ENCODE results near the gene MAP4K2. TPM values are rescaled to one million over a fixed set of nuclear protein-coding genes. Genes with fewer than 3 reads are reported as not detected.

Gene MAP4K2
- total RNA-seq, 2 donors from 2014 or later = 23.3 to 39.1 TPM

DNA sequence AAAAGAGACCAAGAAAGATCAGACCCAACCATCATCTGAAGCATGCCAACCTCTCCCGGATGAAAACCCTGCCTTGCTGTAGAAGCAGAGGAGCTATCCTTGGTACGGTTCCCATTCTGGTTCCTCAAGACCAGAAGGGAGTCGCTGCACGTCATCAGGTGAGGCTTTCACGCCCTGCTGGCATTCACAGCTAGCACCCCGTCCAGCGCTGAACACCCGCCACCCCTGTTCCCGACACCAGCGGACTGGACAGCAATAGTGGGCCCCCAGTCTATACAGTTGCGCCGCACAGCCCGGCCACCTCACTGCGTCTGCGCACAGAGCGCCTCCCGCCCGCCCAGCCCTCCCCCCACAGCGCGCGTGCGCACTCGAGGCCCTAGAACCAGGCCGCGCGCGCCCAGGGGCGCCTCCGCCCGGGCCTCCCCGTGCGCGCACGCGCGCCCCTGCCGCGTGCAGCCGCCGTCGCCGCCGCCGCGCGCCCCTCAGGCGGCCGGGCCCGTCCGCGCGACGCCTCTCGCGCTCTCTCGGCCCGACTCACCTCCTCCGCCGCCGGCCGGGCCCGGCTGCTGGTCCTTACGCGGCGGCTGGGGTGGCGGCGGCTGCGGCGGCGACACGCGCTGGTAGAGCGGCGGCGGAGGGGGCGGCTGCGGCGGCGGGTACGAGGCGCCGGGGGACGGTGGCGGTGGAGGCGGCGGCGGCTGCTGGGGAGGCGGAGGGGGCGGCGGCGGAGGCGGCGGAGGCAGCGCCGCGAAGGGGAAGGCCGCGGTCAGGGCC lies 25.4 kb downstream of the MAP4K2 start:
- no peaks in the 10 kb centered on the region for H3K9me3 ChIP-seq
- ATAC-seq (ENCODE audit: insufficient number of reproducible peaks, low FRiP score, low read depth) (no peak), DNase-seq (ENCODE audit: low spot score) (peak; percentile 26)
- H3K4me1 ChIP-seq (ENCODE audit: control insufficient read depth in 1 of 2, low read depth in 2 of 2) = peaks cover 39 to 46% of the 10 kb centered on the region in 2 donors
- peak overlapping the region; percentile 99 to 100 for H3K27ac ChIP-seq
- no peaks in the 10 kb centered on the region for H3K27me3 ChIP-seq (replicated peaks; ENCODE audit: insufficient read depth)
- peaks cover 35% of the 10 kb centered on the region for H3K36me3 ChIP-seq
- TF ChIP-seq, protein P1, sequence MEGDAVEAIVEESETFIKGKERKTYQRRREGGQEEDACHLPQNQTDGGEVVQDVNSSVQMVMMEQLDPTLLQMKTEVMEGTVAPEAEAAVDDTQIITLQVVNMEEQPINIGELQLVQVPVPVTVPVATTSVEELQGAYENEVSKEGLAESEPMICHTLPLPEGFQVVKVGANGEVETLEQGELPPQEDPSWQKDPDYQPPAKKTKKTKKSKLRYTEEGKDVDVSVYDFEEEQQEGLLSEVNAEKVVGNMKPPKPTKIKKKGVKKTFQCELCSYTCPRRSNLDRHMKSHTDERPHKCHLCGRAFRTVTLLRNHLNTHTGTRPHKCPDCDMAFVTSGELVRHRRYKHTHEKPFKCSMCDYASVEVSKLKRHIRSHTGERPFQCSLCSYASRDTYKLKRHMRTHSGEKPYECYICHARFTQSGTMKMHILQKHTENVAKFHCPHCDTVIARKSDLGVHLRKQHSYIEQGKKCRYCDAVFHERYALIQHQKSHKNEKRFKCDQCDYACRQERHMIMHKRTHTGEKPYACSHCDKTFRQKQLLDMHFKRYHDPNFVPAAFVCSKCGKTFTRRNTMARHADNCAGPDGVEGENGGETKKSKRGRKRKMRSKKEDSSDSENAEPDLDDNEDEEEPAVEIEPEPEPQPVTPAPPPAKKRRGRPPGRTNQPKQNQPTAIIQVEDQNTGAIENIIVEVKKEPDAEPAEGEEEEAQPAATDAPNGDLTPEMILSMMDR (IDR thresholded peaks at IDR 0.05) = no peak
- peak overlapping the region; percentile 96 for H3K4me3 ChIP-seq

DNA sequence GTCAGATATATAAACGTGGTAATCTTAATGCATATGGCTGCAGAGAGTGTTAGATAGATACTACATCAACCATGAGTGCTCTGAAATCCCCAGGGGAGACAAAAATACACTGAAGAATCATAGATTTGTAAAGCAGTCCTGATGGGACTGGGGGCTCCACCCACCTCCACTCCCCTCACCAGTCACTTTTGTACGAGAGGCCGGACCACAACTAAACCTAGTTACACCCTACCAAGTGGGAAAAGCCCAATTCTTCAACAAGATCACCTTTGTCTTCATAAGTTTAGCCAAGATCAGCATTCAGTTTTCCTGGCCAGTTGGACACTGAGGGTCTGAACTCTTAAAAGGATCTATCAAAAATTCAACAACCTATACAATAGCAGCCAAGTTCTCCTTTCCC lies 26.1 kb downstream of the MAP4K2 start:
- TF ChIP-seq, protein P1 (IDR thresholded peaks at IDR 0.05) = no peak

DNA sequence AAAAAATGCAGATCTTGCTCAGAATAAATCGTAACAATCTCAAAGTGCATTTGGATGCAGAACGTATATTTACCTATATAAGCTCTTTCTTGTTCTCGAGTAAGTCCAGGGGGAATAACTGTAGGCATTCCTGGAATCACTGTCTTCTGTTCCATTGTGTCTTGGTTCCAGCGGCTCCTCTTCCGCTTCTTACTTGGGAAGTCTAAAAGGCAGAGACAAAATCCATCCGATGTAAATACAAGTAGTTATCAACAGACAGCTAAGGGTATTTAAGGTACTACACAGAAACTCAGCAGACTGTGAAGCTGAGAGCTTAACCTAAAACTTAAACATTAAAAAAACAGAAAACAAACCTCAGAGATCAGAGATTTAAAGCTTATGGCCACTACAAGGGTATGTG lies 26.6 kb downstream of the MAP4K2 start:
- TF ChIP-seq, protein P1 (IDR thresholded peaks at IDR 0.05) = no peak
- H3K4me1 ChIP-seq (ENCODE audit: control insufficient read depth in 1 of 2, low read depth in 2 of 2) = peaks cover 42 to 58% of the 10 kb centered on the region in 2 donors
- ATAC-seq (ENCODE audit: insufficient number of reproducible peaks, low FRiP score, low read depth) (no peak), DNase-seq (ENCODE audit: low spot score) (no peak)
- peaks cover 46% of the 10 kb centered on the region for H3K36me3 ChIP-seq
- H3K27me3 ChIP-seq (replicated peaks; ENCODE audit: insufficient read depth) = no peaks in the 10 kb centered on the region
- H3K9me3 ChIP-seq = no peaks in the 10 kb centered on the region
- peak overlapping the region; percentile 73 for H3K4me3 ChIP-seq
- H3K27ac ChIP-seq = peak overlapping the region in 1 of 2 donors; percentile 30

More for the DNA sequence above, 26.1 kb downstream of the MAP4K2 start:
- no peaks in the 10 kb centered on the region for H3K27me3 ChIP-seq (replicated peaks; ENCODE audit: insufficient read depth)
- peaks cover 42 to 54% of the 10 kb centered on the region in 2 donors for H3K4me1 ChIP-seq (ENCODE audit: control insufficient read depth in 1 of 2, low read depth in 2 of 2)
- peak overlapping the region; percentile 30 to 35 for H3K27ac ChIP-seq
- H3K36me3 ChIP-seq = peaks cover 42% of the 10 kb centered on the region
- ATAC-seq (ENCODE audit: insufficient number of reproducible peaks, low FRiP score, low read depth) (no peak), DNase-seq (ENCODE audit: low spot score) (no peak)
- H3K4me3 ChIP-seq = peak overlapping the region; percentile 73
- H3K9me3 ChIP-seq = no peaks in the 10 kb centered on the region

DNA sequence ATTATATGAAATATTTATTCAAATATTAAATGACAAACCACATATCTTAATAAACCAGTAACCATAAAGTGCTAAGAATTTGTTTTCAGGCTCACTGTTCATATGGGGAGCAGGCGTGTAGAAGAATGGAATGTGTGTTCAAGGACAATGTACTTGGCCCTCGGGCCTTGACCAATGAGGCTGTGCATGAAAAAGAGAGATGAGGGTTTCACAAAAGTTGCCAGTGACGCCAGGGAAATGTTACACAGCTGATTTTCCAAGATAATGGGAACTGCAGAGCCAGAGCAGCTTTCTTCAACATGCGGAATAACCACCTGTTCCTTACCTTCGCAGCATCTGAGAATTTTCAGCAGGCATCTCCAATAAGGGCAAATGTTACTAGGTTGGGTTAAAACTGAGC lies 28.9 kb downstream of the MAP4K2 start:
- Histone ChIP-seq H3K27me3 (replicated peaks; ENCODE audit: insufficient read depth) (no peaks in the 10 kb centered on the region), H3K4me1 (ENCODE audit: control insufficient read depth in 1 of 2, low read depth in 2 of 2) (peaks cover 37 to 53% of the 10 kb centered on the region in 2 donors), H3K9me3 (no peaks in the 10 kb centered on the region), H3K4me3 (no peak overlapping the region), H3K36me3 (peaks cover 69% of the 10 kb centered on the region), H3K27ac (no peak overlapping the region)
- ATAC-seq (ENCODE audit: insufficient number of reproducible peaks, low FRiP score, low read depth) (no peak), DNase-seq (ENCODE audit: low spot score) (no peak)
- TF ChIP-seq, protein P1 (IDR thresholded peaks at IDR 0.05) = no peak

DNA sequence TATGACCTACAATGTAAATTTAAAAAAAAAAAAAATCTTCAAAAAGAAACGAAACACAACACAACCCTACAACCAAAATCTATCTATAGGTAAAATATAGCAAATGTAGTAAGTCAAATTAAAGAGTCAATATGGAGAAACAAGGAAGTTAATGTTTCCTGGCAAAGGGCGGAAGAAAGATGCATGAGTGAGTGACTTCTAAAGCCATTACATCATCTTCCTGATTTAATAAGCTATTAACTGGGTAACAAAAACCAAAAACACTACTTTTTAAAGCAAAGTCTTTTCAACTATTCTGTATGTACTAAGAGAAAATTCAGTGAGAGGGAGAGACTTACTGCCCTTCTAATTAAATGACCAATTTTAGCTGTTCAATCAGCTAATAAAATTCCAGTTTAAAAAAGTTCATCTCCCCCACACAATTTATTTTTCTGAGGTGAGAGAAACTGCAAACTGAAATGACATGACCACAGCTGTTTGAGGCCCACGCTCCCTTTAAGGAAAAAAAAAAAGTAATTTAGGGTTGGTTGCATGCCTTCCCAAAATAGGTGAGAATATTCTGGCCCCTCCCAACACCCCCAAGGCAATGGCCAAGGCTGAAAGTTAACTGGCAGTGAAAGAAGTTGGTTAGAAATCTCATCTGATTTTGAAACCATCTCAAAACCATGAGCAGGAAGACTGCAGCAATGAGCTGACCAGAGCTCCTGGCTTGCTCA lies 30.6 kb downstream of the MAP4K2 start:
- peaks cover 37 to 59% of the 10 kb centered on the region in 2 donors for H3K4me1 ChIP-seq (ENCODE audit: control insufficient read depth in 1 of 2, low read depth in 2 of 2)
- H3K36me3 ChIP-seq = peaks cover 86% of the 10 kb centered on the region
- TF ChIP-seq, protein P1 (IDR thresholded peaks at IDR 0.05) = no peak
- no peak for DNase-seq (ENCODE audit: low spot score)
- ATAC-seq (ENCODE audit: insufficient number of reproducible peaks, low FRiP score, low read depth) = no peak
- no peak overlapping the region for H3K4me3 ChIP-seq
- H3K27me3 ChIP-seq (replicated peaks; ENCODE audit: insufficient read depth) = no peaks in the 10 kb centered on the region
- no peaks in the 10 kb centered on the region for H3K9me3 ChIP-seq
- H3K27ac ChIP-seq = peak overlapping the region; percentile 7 to 22
